GM19351 (cell line): ENCODE results near the gene GNG3.
"Not testable (repeated sequence)": the region's sequence is repeated elsewhere in the genome, so short reads cannot be mapped to it uniquely, and the experiment has no call there.

Experiments
- ATAC-seq: cut with Tn5 transposase; IDR thresholded peaks from one replicate; pipeline ENCODE4 v1.9.1; 2021; ENCODE audit warnings: mild to moderate bottlenecking, moderate library complexity; ENCODE audit not compliant: unreplicated experiment

The GNG3 gene

GRCh38 chr11:62707277-62707861 is at the start of gene GNG3, which contains the start of gene BSCL2:
Gene GNG3 (plus strand): TSS chr11:62707676. CDS start chr11:62708296, 620 bp downstream.
Gene BSCL2 (minus strand): TSS chr11:62707424. CDS start chr11:62707195, 229 bp downstream.
- ATAC-seq: no peak

GRCh38 chr11:62664405-62665074 is 42.9 kb upstream of the GNG3 start:
- peak; percentile 34 for ATAC-seq

DNA sequence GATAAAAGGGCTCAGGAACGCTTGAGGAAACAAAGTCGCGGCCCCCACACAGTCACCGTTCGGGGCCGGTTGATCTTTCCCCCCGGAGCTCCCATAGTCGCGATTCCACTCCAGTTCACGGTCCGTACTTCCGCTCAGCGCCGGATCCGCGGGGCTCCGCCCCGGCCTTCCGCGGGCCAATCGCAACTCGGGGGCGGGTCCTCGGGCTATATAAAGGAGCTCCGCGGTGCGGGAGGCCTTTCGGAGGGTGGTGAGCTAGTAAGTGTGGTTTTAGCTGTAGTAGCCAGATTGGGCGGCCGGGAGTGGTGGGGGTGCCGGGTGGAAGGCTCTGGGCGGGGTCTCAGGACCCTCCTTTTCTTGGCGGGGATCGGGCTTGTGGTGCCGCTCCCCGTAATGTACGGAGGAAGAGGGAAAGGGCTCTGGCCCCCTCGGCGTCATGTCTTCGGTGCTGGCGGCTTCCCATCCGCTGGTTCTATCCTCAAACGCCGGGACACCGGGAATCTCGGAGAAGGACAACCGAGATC is 42.3 kb upstream of the GNG3 start, which contains the start of the genes C11orf98 and CSKMT:
TSS of gene C11orf98 (minus strand) at position 136 of the 524 bp plus-strand sequence. CDS start at position 95, 41 bp downstream.
TSS of gene CSKMT (plus strand) at position 238 of the 524 bp plus-strand sequence. CDS start 568 bp downstream, outside the sequence.
- ATAC-seq: peak; percentile 82

DNA sequence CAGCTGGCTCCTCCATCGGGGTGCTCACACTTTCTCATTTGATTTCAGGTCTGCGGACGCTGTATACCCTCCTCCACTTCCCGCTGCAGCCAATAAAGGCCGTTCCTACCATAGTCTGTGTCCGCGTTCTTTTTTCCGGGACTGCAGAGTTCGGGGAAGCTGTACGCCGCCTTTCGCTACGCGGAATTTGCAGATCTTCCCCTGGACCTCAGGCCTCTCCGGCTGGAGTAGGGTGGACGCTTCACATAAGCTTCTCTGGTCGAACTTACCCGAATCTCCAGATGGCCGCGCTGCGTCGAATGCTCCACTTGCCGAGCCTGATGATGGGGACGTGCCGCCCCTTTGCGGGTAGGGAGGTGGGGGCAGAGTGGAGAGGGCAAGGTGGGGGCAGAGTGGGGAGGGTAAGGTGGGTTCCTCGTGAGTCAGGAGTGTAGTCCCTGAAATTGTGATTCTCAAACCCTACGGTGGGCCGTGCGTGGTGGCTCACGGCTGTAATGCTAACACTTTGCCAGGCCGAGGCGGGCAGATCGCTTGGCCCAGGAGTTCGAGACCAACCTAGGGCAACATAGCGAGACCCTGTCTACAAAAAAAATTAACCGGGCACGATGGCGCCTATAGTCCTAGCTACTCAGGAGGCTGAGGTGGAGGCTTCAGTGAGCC is 41.7 kb upstream of the GNG3 start:
- peak; percentile 17 for ATAC-seq

DNA sequence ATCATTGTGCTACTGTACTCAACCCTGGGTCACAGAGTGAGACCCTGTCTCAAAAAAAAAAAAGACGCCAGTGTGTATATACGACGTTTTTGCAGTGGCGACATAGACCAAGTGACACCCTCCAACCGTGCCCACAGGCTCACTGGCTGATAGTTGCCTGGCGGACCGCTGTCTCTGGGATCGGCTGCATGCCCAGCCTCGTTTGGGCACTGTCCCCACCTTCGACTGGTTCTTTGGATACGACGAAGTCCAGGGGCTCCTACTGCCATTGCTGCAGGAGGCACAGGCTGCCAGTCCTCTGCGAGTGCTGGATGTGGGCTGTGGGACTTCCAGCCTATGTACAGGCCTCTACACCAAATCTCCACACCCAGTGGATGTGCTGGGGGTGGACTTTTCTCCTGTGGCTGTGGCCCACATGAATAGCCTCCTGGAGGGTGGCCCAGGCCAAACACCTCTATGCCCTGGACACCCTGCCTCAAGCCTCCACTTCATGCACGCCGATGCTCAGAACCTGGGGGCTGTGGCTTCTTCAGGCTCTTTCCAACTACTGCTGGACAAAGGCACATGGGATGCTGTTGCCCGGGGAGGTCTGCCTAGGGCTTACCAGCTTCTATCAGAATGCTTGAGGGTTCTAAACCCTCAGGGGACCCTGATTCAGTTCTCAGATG is 41.1 kb upstream of the GNG3 start:
- ATAC-seq: no peak

- ATAC-seq: no peak
These were observed 40.0 kb upstream of the GNG3 start for GRCh38 chr11:62667460-62667859.

- no peak for ATAC-seq
These were observed 37.9 kb upstream of the GNG3 start for GRCh38 chr11:62669420-62670161.

DNA sequence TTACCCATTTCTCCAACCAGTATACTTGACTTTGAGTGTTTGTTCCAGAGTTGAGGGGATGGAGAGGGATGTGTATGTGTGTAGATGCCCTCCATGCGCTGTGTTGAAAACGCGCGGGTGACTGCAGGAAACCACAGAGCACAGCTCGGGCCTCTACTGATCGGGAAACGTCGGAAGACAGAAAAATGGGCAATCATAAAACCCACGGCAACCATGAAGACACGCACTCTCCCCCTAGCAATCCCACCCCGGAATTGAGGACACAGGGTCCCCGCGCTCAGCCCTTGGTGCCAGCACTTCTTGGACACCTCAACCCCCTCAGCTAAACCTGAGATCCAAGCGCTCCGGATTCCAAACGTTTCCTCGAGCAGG is 36.3 kb upstream of the GNG3 start:
- peak; percentile 22 for ATAC-seq

GRCh38 chr11:62671608-62672389 is 35.7 kb upstream of the GNG3 start, which contains the start of the genes LBHD1 and UQCC3:
Gene LBHD1 (minus strand): TSS chr11:62672267. CDS start chr11:62670031, 2,236 bp downstream.
Gene UQCC3 (plus strand): TSS chr11:62671673. CDS start chr11:62671746, 73 bp downstream.
- ATAC-seq: peak; percentile 75

GRCh38 chr11:62673196-62673525 is 34.3 kb upstream of the GNG3 start:
- no peak for ATAC-seq

DNA sequence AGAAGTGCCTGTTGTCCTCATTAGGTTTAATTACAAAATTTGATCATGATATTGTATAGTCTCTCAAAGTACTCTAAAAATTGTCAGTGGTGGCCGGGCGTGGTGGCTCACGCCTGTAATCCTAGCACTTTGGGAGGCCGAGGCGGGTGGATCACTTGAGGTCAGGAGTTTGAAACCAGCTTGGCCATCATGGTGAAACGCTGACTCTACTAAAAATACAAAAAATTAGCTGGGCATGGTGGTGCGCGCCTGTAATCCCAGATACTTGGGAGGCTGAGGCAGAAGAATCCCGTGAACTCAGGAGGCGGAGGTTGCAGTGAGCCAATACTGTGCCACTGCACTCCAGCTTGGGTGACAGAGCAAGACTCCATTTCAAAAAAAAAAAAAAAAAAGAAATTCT is 32.1 kb upstream of the GNG3 start:
- ATAC-seq: not testable (repeated sequence)

DNA sequence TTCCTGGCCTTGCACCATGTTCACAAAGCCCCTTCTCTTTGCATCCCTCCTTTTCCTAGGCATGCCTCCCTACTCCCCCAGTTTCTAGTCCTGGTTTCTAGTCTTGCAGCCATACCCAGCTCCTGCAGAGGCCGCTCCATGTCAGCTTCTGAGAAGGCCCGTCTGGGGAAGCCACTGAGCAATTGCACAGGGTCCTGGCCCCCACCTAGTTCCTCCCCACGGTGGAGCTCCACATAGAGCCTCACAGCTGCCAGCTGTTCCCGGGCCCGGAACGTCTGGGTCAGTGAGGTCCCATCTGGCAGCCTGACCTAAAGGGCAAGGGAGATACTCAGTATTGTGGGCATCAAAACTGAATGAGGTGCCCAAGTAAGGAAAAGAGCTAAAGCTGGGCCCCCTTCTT is 30.8 kb upstream of the GNG3 start:
- no peak for ATAC-seq

DNA sequence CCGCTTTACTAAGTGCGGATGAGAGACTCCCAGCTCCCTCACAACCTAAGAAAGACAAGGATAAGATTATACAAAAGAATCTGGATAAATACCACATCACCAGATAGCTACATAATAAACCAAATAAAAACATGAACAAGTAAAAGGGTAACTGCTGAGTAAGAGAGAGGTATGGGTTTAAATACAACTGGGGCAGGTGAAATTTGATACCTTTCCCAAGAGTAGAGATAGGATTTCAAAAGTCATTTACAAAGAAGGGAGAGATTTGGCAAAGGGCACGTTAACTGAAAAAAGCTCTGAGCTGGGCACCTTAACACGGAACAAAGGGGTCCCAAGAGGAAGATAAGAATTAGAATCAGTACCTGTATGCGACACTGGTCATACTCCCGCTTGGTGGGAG is 30.3 kb upstream of the GNG3 start:
- ATAC-seq: no peak

DNA sequence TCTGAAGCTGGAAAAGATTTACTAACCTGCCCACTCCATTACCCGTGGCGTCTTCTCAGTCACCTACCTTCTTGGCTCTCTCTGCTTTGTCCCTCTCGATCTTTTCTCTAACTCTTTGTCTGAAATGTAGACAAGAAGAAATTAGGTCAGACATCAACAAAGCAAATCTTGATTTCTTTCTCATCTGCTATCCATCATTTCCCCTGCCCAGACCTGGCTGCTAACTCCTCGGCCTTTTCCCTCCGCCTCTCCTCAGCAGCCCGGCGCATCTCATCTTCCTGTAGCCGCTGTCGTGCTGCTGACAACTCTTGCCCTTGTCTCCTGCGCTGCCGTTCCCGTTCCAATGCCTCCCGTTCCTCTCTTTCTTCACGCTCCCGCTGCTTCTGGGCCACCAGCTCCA is 29.8 kb upstream of the GNG3 start:
- no peak for ATAC-seq

GRCh38 chr11:62678433-62678769 is 29.1 kb upstream of the GNG3 start:
- ATAC-seq: no peak

GRCh38 chr11:62678770-62679696 is 28.4 kb upstream of the GNG3 start, which contains the start of gene UBXN1:
Gene UBXN1 (minus strand): TSS chr11:62679073. CDS start chr11:62678923, 150 bp downstream.
- ATAC-seq: peak; percentile 68

DNA sequence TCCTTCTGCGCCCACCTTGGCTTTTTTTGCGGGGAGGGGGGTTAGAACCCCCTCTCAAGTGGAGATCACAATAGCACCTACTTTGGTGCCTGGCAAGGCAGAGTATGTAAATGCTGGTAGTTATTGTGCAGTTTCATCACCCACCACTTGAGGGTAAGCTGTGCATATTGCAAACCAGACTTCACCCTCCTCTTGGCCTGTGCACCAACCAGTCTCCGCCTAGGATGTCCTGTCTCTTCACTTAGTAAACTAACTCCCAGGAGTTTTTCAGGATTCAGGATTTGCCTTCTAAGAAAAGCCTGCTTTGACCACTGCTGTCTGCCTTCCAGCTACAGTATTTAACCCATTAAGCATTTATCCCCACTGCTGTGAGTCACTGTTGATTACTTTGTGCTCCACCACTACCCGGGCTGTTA is 26.6 kb upstream of the GNG3 start:
- peak; percentile 70 for ATAC-seq

- ATAC-seq: no peak
These were observed 25.0 kb upstream of the GNG3 start for GRCh38 chr11:62682518-62682917.
